HCT116 (cell line): Measurements from ENCODE around the gene MMP17. TPM values are rescaled to one million over a fixed set of nuclear protein-coding genes. Genes with fewer than 3 reads are reported as not detected.

Source experiments
- ATAC-seq: fragments of 200-7000 bp; cut with Tn5 transposase; 2 replicates; pipeline ENCODE4 v1.9.1; 2020; ENCODE audit warnings: mild to moderate bottlenecking, moderate library complexity
- BruUV-seq: library from RNA; stranded (reverse); fragments of 400-500 nt; replicated peaks from 2 replicates; lab custom pipeline; 2021; lab: Mats Ljungman, UMichigan
- CTCF ChIA-PET: fragments of 300-600 bp; sonication (Branson Sonifier 250); formaldehyde crosslinking; loops from one replicate; lab custom pipeline; 2021; ENCODE audit warnings: antibody characterized with exemption; lab: Charles Lee
- POLR2A ChIA-PET: fragments of 300-600, 350-600 bp; sonication (Branson Sonifier 250); formaldehyde crosslinking; loops from one replicate; lab custom pipeline; 2021; ENCODE audit warnings: antibody characterized with exemption; lab: Charles Lee
- RAD21 ChIA-PET, 2 experiments: fragments of 300-600 bp; sonication (Branson Sonifier 250); formaldehyde crosslinking; loops; one replicate each; lab custom pipeline; 2023; ENCODE audit warnings: low total read pairs in 2 of 2; ENCODE audit not compliant: uncharacterized antibody in 2 of 2, unreplicated experiment in 2 of 2, low non-redundant PET in 1 of 2; lab: Charles Lee
- DNase-seq: peaks from one replicate; pipeline ENCODE4 v3.0.0-alpha.2; 2010; ENCODE audit warnings: low read depth, low spot score
- H2AFZ ChIP-seq: fragments of 200-600 bp; shearing (Covaris generic), sonication (generic); 2 replicates; pipeline ENCODE4 v1.6.1; 2017; ENCODE audit warnings: low read depth, mixed run types, mixed read lengths, antibody characterized with exemption, low read length; ENCODE audit not compliant: poor library complexity, severe bottlenecking
- H3K27ac ChIP-seq: 2 replicates; pipeline ENCODE4 v1.5.1; 2012; ENCODE audit warnings: low read depth, low read length
- H3K27me3 ChIP-seq: fragments of 200-600 bp; sonication (generic); 2 replicates; pipeline ENCODE4 v1.6.1; 2016; ENCODE audit warnings: mixed run types, low read length, mixed read lengths; ENCODE audit not compliant: insufficient read depth
- H3K36me3 ChIP-seq, 2 experiments: fragments of 200-500 bp in 1 of 2; fragments of 200-600 bp in 1 of 2; sonication (Bioruptor generic) in 1 of 2; sonication (generic) in 1 of 2; 2 replicates each; pipeline versions ENCODE4 v1.5.1 to v1.6.1; 2014 to 2016; ENCODE audit warnings: low read length in 2 of 2, inconsistent platforms in 1 of 2, mixed read lengths in 1 of 2, mixed run types in 1 of 2; ENCODE audit not compliant: insufficient read depth in 2 of 2, control insufficient read depth in 1 of 2
- H3K4me1 ChIP-seq, 2 experiments: fragments of 200-600 bp in 1 of 2; sonication (generic) in 1 of 2; 2 replicates each; pipeline versions ENCODE4 v1.5.1 to v1.6.1; 2012 to 2017; ENCODE audit warnings: low read length in 2 of 2, inconsistent platforms in 1 of 2, mild to moderate bottlenecking in 1 of 2, mixed read lengths in 1 of 2, mixed run types in 1 of 2, moderate library complexity in 1 of 2; ENCODE audit not compliant: insufficient read depth in 2 of 2, control insufficient read depth in 1 of 2
- H3K4me2 ChIP-seq: fragments of 200-600 bp; sonication (generic); 2 replicates; pipeline ENCODE4 v1.6.1; 2017; ENCODE audit warnings: mixed run types, low read length, mixed read lengths
- H3K4me3 ChIP-seq, 2 experiments: fragments of 200-600 bp in 1 of 2; sonication (generic) in 1 of 2; replicated peaks in 1 of 2; 2 replicates each; pipeline ENCODE4 v1.5.1; 2011 to 2016; ENCODE audit warnings: low read length in 2 of 2, control low read depth in 1 of 2, low read depth in 1 of 2, mild to moderate bottlenecking in 1 of 2, mixed read lengths in 1 of 2, mixed run types in 1 of 2
- H3K79me2 ChIP-seq: fragments of 200-600 bp; sonication (generic); 2 replicates; pipeline ENCODE4 v1.6.1; 2017; ENCODE audit warnings: mild to moderate bottlenecking, mixed run types, low read length, moderate library complexity, mixed read lengths; ENCODE audit not compliant: insufficient read depth
- H3K9ac ChIP-seq: fragments of 200-600 bp; sonication (generic); 2 replicates; pipeline ENCODE4 v1.6.1; 2016; ENCODE audit warnings: low read length, mixed read lengths
- H3K9me2 ChIP-seq: fragments of 200-600 bp; sonication (generic), shearing (Covaris generic); 2 replicates; pipeline ENCODE4 v1.6.1; 2017; ENCODE audit warnings: mixed run types, mild to moderate bottlenecking, moderate library complexity; ENCODE audit not compliant: insufficient read depth
- H3K9me3 ChIP-seq, 2 experiments: fragments of 200-500 bp in 1 of 2; fragments of 200-600 bp in 1 of 2; sonication (Bioruptor generic) in 1 of 2; sonication (generic) in 1 of 2; 2 replicates each; pipeline ENCODE4 v1.6.1; 2014 to 2017; ENCODE audit warnings: low read length in 2 of 2, mixed read lengths in 2 of 2, inconsistent platforms in 1 of 2, low read depth in 1 of 2, mild to moderate bottlenecking in 1 of 2, mixed run types in 1 of 2, moderate library complexity in 1 of 2; ENCODE audit not compliant: control insufficient read depth in 1 of 2, insufficient read depth in 1 of 2
- H4K20me1 ChIP-seq: fragments of 200-600 bp; sonication (generic), shearing (Covaris generic); 2 replicates; pipeline ENCODE4 v1.6.1; 2017; ENCODE audit warnings: mixed run types, mild to moderate bottlenecking, moderate library complexity; ENCODE audit not compliant: insufficient read depth
- CEBPB ChIP-seq: IDR thresholded peaks from 2 replicates; pipeline ENCODE4 v1.6.1; 2012; ENCODE audit warnings: low read depth
- EZH2 ChIP-seq: fragments of 200-600 bp; sonication (generic); IDR thresholded peaks from 2 replicates; pipeline ENCODE4 v1.6.1; 2017; ENCODE audit warnings: antibody characterized with exemption, mixed run types
- POLR2AphosphoS5 ChIP-seq: IDR thresholded peaks from 2 replicates; pipeline ENCODE4 v1.6.1; 2011; ENCODE audit warnings: mild to moderate bottlenecking, low read depth, low read length, moderate library complexity
- RAD21 ChIP-seq: IDR thresholded peaks from 2 replicates; pipeline ENCODE4 v1.6.1; 2012; ENCODE audit warnings: low read depth, mild to moderate bottlenecking
- TCF7L2 ChIP-seq: IDR thresholded peaks from 2 replicates; pipeline ENCODE4 v1.7.0; 2011; ENCODE audit warnings: borderline replicate concordance, inconsistent platforms; ENCODE audit not compliant: insufficient read depth, insufficient read length; ENCODE audit errors: extremely low read depth
- YY1 ChIP-seq: IDR thresholded peaks from 2 replicates; pipeline ENCODE4 v1.6.1; 2011; ENCODE audit warnings: low read length, low read depth, moderate library complexity, mild to moderate bottlenecking; ENCODE audit not compliant: insufficient replicate concordance; ENCODE audit errors: extremely low read depth
- intact Hi-C: fragments of 100-400 bp; cut with micrococcal nuclease; formaldehyde crosslinking; loops from 2 replicates; pipeline ENCODE4 v1.10.0; 2022
- total RNA-seq: library from RNA; stranded (reverse); gene quantifications from one replicate; pipeline ENCODE4 v1.2.1, GENCODE V29; 2021; ENCODE audit not compliant: unreplicated experiment
- TF ChIP-seq, protein P1 (sequence below): IDR thresholded peaks from 2 replicates; pipeline ENCODE4 v1.6.1; 2012; ENCODE audit warnings: low read depth
- TF ChIP-seq, protein P2 (sequence below): IDR thresholded peaks from 2 replicates; pipeline ENCODE4 v1.6.1; 2012
- TF ChIP-seq, protein P3 (sequence below): IDR thresholded peaks from 2 replicates; pipeline ENCODE4 v1.6.1; 2011; ENCODE audit warnings: mild to moderate bottlenecking, low read length, moderate library complexity; ENCODE audit not compliant: insufficient replicate concordance; ENCODE audit errors: extremely low read depth

Gene MMP17
- total RNA-seq, 1 experiment from 2014 or later = 14.3 TPM

DNA sequence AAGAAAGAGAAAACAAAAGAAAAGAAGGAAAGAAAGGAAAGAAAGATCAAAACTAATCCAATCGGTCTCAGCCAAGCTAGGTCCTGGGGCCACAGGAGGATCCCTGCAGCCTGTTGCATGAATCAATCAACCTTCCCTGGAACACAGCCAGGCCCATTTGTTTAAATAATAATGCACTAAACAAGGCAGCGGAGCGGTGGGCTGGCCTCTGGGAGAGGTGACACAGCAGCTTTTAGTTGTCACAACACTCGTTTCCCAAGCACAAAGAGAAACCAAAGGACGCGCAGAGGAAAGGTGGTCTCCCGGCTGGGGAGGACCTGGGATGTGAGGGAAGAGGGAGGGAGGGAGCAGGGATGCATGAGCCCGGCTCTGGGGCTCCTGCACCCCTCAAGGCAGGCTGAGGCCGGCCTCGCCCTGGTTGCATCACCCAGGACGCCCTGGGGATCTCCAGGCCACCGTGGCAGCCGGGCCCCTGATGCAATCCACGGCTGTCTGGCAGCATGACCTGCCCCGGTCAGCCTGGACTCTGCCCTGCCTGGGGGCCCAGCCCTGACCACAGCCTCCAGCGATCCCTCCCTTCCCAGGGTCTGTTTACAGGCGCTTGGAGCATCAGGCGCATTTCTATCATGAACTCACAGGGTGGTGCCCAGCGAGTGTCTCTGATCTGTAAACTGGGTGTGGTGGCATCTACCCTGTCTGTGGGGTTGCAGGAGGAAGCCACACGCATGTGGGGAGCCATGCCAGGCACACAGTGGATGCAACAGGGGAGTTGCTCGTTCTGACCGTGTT, 32.5 kb downstream of the MMP17 start:
- CTCF ChIA-PET = no interaction called here
- Histone ChIP-seq H3K36me3 (no peaks in the 10 kb centered on the region), H3K4me1 (peaks cover 21 to 30% of the 10 kb centered on the region in 2 experiments), H4K20me1 (no peaks in the 10 kb centered on the region), H3K27me3 (no peaks in the 10 kb centered on the region), H3K4me3 (peak overlapping the region in 1 of 2 experiments; percentile 7; a peak in 1 of 4 replicates), H3K9me3 (no peaks in the 10 kb centered on the region), H3K9ac (peak overlapping the region; percentile 15), H3K79me2 (no peaks in the 10 kb centered on the region), H3K9me2 (no peaks in the 10 kb centered on the region), H3K27ac (peak overlapping the region; percentile 39; the same call in 1 of the 2 replicates), H3K4me2 (peak overlapping the region; percentile 60), H2AFZ (peak overlapping the region; percentile 61)
- POLR2A ChIA-PET = no interaction called here
- BruUV-seq = no TSS peak
- TF ChIP-seq RAD21 (peak; percentile 36; the same call in 1 of the 2 replicates), EZH2 (no peak), CEBPB (no peak; the same call in 1 of the 2 replicates), YY1 (peak; percentile 12), TCF7L2 (peak; percentile 12), POLR2AphosphoS5 (peak; percentile 61)
- TF ChIP-seq, protein P1, sequence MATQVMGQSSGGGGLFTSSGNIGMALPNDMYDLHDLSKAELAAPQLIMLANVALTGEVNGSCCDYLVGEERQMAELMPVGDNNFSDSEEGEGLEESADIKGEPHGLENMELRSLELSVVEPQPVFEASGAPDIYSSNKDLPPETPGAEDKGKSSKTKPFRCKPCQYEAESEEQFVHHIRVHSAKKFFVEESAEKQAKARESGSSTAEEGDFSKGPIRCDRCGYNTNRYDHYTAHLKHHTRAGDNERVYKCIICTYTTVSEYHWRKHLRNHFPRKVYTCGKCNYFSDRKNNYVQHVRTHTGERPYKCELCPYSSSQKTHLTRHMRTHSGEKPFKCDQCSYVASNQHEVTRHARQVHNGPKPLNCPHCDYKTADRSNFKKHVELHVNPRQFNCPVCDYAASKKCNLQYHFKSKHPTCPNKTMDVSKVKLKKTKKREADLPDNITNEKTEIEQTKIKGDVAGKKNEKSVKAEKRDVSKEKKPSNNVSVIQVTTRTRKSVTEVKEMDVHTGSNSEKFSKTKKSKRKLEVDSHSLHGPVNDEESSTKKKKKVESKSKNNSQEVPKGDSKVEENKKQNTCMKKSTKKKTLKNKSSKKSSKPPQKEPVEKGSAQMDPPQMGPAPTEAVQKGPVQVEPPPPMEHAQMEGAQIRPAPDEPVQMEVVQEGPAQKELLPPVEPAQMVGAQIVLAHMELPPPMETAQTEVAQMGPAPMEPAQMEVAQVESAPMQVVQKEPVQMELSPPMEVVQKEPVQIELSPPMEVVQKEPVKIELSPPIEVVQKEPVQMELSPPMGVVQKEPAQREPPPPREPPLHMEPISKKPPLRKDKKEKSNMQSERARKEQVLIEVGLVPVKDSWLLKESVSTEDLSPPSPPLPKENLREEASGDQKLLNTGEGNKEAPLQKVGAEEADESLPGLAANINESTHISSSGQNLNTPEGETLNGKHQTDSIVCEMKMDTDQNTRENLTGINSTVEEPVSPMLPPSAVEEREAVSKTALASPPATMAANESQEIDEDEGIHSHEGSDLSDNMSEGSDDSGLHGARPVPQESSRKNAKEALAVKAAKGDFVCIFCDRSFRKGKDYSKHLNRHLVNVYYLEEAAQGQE = no peak
- TF ChIP-seq, protein P2, sequence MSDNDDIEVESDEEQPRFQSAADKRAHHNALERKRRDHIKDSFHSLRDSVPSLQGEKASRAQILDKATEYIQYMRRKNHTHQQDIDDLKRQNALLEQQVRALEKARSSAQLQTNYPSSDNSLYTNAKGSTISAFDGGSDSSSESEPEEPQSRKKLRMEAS = peak; percentile 85
- TF ChIP-seq, protein P3, sequence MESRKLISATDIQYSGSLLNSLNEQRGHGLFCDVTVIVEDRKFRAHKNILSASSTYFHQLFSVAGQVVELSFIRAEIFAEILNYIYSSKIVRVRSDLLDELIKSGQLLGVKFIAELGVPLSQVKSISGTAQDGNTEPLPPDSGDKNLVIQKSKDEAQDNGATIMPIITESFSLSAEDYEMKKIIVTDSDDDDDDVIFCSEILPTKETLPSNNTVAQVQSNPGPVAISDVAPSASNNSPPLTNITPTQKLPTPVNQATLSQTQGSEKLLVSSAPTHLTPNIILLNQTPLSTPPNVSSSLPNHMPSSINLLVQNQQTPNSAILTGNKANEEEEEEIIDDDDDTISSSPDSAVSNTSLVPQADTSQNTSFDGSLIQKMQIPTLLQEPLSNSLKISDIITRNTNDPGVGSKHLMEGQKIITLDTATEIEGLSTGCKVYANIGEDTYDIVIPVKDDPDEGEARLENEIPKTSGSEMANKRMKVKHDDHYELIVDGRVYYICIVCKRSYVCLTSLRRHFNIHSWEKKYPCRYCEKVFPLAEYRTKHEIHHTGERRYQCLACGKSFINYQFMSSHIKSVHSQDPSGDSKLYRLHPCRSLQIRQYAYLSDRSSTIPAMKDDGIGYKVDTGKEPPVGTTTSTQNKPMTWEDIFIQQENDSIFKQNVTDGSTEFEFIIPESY = no peak
- RAD21 ChIA-PET = no interaction called here
- DNase-seq = peak; percentile 44
- peak; percentile 30 for ATAC-seq
- intact Hi-C loops = loop anchor here (2.0 to 5.0 kb wide), 2 partner anchors 34 to 87 kb away; partner anchors contain the start of genes EP400 and ULK1
